Prostate gland (tissue), 2 donors: ENCODE measurements around the gene DPAGT1.

Experiments
- CTCF ChIP-seq, 4 experiments: fragments of 200-600 bp in 2 of 4; fragments of 450-650 bp in 2 of 4; sonication (generic) in 2 of 4; IDR thresholded peaks; 1 replicate in 3 of 4; 2 replicates in 1 of 4; pipeline ENCODE4 v1.5.1; 2016 to 2019; ENCODE audit warnings: antibody characterized with exemption in 4 of 4, mild to moderate bottlenecking in 2 of 4, moderate library complexity in 2 of 4
- POLR2AphosphoS5 ChIP-seq: sonication (generic); formaldehyde crosslinking; IDR thresholded peaks from one replicate; pipeline ENCODE4 v1.6.1; 2017; ENCODE audit warnings: antibody characterized with exemption

- TF ChIP-seq POLR2AphosphoS5 (no peak), CTCF (IDR thresholded peaks at IDR 0.05) (no peak)
Observed at GRCh38 chr11:119048644-119049043, 53.0 kb downstream of the DPAGT1 start.
